PC-9 (cell line): ENCODE measurements around the gene AKAP6.

Source experiments
- CTCF ChIP-seq: fragments of 200-600 bp; sonication (generic); conservative IDR thresholded peaks from 2 replicates; pipeline ENCODE4 v1.6.1; 2017; ENCODE audit warnings: mixed run types, antibody characterized with exemption, mild to moderate bottlenecking, moderate library complexity
- EZH2 ChIP-seq: fragments of 200-600 bp; sonication (generic); IDR thresholded peaks from 2 replicates; pipeline ENCODE4 v1.8.0; 2017; ENCODE audit warnings: antibody characterized with exemption, low read depth

- no peak for TF ChIP-seq CTCF
- no peak for TF ChIP-seq EZH2
Measured at GRCh38 chr14:32785585-32785984, 456.5 kb downstream of the AKAP6 start.
